Astrocyte of the hippocampus (primary cell): ENCODE measurements around the gene INPP5B.
"Not testable (repeated sequence)": the region's sequence is repeated elsewhere in the genome, so short reads cannot be mapped to it uniquely, and the experiment has no call there.

ENCODE experiments used
- DNase-seq: peaks from one replicate; pipeline ENCODE4 v3.0.0; 2011; ENCODE audit warnings: low read depth, low spot score

INPP5B gene

GRCh38 chr1:37948166-37948565, 1.3 kb upstream of the INPP5B start:
- DNase-seq, result no peak

GRCh38 chr1:37947364-37947763, 511 bp upstream of the INPP5B start:
- DNase-seq, result no peak

GRCh38 chr1:37945743-37946702, 830 bp downstream of the INPP5B start:
- peak; percentile 74 for DNase-seq

- no peak for DNase-seq
Measured at GRCh38 chr1:37945251-37945650, 1.6 kb downstream of the INPP5B start.

- no peak for DNase-seq
Measured at GRCh38 chr1:37944816-37945215, 2.0 kb downstream of the INPP5B start.

GRCh38 chr1:37944086-37944763, 2.6 kb downstream of the INPP5B start:
- DNase-seq, result no peak

GRCh38 chr1:37940299-37940947, 6.4 kb downstream of the INPP5B start:
- no peak for DNase-seq

GRCh38 chr1:37936760-37937159, 10.1 kb downstream of the INPP5B start:
- not testable (repeated sequence) for DNase-seq

GRCh38 chr1:37932759-37933158, 14.1 kb downstream of the INPP5B start:
- peak; percentile 56 for DNase-seq

- DNase-seq, result peak; percentile 99
Measured at GRCh38 chr1:37931361-37932158, 15.3 kb downstream of the INPP5B start.

- DNase-seq, result no peak
Measured at GRCh38 chr1:37931102-37931360, 15.8 kb downstream of the INPP5B start.

GRCh38 chr1:37930246-37931101, 16.4 kb downstream of the INPP5B start:
- DNase-seq, result no peak

- DNase-seq, result no peak
Measured at GRCh38 chr1:37926038-37926924, 20.6 kb downstream of the INPP5B start.

GRCh38 chr1:37925316-37925715, 21.5 kb downstream of the INPP5B start:
- no peak for DNase-seq

GRCh38 chr1:37923551-37923889, 23.3 kb downstream of the INPP5B start:
- no peak for DNase-seq

- DNase-seq, result no peak
Measured at GRCh38 chr1:37922767-37923550, 23.9 kb downstream of the INPP5B start.

- peak; percentile 28 for DNase-seq
Measured at GRCh38 chr1:37919277-37919676, 27.6 kb downstream of the INPP5B start.

- DNase-seq, result no peak
Measured at GRCh38 chr1:37915476-37916093, 31.3 kb downstream of the INPP5B start.
